ENCODE measurements around the gene TBC1D22A.

The TBC1D22A gene

DNA sequence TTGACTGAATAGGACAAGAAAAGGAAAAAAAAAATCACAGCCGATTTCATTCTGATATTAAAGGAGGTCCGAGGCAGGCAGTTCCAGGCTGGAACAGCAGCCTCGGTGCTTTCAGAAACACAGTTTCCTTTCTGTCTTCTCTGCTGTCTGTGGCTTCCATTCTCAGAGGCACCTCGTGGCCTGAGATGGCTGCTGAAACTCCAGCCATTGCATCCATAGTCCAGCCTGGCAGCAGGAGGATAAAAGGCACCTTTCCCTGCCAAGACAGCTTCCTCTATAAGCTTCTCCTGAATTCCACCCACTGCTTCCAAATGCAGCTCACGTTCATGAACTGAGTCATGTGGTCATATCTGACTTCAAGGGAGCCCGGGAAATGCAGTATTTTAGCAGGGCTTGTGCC, 390.5 kb downstream of the TBC1D22A start:
- DNase-seq (ENCODE audit: low read depth, low spot score): no peak

DNA sequence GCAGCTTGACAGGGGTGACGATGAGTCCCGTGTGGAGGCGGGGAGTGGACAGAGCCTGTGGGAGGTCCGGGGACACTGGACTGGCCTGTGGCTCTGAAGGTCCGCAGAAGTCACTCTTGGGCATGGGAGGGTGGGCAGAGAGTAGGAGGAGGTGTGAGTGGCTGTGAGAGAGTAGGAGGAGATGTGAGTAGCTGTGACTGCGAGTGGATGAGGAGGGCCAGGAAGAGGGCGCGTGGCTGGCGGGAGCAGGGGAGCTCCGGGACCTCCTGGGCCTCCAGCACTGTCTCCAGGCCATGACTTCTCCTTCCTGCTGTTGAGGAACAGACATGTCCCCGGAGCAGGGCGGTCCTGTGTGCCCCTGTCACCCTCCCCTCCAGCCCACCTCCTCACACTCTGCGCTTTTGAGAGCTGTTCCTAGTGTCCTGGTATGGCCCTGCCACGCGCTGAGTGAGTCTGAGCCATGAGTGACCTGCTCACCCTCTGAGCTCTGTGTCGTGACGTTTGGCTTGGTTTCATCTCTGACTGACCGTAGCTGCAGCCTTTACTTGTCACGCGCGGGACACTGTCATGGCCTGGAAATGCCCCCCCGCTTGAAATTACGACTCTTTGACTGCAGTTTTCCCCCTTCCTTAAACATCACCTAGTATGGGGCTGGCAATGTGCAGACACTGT, 391.5 kb downstream of the TBC1D22A start:
- DNase-seq (ENCODE audit: low read depth, low spot score): no peak

DNA sequence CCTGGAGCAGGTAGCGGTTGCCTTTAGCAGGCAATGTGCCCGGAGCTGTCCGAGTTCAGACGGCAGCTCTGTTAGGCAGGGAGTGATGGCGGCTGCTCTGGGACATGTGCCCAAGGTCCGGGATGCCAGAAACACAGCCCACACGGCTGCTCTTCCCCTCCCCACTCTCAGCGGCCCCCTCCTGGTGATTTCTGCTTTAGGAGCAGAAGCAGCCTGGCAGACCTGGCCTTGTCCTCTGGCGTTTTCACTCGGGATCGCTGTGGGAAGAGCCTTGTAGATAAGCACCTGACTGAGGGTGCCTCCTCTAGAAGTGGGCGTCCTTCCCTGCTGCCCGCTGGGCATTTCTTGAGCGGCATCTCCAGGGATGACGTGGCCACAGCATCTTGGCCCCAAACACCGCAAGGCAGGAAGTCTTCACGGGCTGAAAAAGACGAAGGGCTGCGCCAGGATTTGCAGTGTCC, 392.2 kb downstream of the TBC1D22A start:
- no peak for DNase-seq (ENCODE audit: low read depth, low spot score)

DNA sequence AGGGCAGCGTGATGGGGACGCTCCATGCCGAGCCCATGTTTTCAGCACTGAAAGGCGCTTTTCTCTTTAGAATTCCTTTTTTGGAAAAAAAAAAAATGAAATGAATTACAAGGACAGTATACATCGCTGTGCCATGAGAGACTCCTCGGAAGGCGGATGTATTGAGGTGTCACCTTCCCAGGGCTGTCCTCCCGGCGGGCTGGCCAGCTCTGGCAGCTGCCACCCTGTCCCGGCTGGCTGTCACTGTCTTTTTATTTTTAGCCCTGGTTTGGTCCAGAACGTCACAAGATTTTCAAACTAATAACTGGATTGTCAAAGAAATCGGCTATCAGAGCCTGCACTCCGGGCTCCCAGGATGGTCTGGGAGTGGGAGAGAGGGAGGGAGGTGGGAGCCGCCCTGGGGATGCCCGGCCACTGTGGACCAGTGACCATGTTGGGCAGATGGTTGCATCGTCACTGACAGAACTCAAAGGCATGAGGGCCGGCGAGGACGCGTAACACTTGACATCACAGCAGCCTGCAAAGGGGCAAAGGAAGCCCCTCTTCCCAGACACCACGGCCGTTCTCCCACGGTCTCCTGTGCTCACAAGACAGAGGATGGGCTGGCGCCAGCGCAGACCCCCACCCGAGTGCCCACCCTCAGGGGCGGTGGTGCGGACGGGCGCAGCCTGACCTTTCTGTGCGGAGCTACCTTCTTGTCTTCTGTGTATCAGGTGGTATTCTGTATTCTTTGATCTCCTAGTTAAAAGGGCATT, 392.9 kb downstream of the TBC1D22A start:
- no peak for DNase-seq (ENCODE audit: low read depth, low spot score)

DNA sequence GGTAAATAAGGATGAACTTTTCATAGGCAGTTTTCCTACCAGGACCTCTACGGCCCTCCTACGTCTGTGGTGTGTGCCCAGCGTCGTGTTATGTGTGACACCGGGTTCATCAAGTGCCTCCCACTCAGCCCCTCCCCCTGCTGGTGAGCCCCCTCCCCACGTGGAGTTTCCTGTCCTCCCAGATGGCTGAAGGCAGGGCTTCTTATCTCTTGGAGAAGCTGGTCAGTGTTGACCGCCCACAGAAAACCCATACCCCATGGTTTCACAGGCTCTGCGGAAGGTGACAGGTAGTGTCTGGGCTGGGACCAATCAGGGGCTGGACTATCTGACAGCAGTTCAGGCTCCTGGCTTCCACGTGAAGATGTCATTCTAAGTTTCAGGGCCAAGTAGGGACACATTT, 393.5 kb downstream of the TBC1D22A start:
- no peak for DNase-seq (ENCODE audit: low read depth, low spot score)

DNA sequence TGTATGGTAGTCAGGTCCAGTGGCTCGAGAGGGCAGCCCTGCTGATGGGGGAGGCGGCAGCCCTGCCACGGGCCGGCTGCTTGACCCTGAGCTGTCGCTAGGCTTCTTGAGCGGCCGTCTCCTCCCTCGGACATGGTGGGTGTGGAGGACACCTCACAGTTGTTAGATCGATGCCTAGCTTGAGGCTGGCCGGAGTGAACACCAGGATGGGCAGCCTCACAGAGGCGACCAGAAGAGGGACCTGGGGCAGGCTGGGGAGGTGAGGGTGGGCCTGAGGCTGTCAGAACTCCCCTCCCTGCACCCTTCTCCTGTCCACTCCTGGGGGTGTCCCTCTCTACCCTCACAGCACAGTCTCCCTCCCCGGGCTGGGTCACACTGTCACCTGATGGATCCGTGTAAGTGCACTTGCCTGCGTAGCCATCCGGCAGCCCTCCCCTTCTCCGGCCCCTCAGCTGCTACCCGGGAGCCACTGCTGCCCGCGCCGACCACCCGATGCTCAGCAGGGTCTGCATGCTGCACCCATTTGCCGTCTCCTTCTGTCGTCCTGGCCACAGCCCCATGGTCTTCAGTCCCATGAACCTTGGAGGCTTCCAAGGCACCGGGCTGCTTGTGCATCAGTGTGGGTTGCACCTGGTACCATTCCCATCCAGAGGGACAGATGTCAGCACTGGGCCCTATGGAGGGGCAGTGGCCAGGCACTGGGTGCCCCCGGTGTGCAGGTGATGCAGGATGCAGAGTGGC, 394.1 kb downstream of the TBC1D22A start:
- no peak for DNase-seq (ENCODE audit: low read depth, low spot score)

DNA sequence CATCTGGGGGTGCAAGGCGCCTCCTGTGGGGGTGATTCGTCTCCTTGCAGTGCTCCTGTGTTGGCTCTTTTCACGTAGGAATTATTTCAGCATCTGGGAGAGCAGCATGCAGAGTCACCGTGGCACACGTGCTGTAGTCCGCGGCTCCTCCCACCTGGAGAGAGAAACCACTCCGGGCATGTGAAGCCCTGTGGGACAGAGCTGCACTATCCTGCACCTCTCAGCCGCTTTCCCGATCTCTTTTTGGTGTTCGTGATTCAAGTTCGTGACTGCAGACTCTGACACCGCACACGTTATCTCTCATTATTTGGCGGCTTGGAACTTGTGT, 394.6 kb downstream of the TBC1D22A start:
- DNase-seq (ENCODE audit: low read depth, low spot score): no peak

DNA sequence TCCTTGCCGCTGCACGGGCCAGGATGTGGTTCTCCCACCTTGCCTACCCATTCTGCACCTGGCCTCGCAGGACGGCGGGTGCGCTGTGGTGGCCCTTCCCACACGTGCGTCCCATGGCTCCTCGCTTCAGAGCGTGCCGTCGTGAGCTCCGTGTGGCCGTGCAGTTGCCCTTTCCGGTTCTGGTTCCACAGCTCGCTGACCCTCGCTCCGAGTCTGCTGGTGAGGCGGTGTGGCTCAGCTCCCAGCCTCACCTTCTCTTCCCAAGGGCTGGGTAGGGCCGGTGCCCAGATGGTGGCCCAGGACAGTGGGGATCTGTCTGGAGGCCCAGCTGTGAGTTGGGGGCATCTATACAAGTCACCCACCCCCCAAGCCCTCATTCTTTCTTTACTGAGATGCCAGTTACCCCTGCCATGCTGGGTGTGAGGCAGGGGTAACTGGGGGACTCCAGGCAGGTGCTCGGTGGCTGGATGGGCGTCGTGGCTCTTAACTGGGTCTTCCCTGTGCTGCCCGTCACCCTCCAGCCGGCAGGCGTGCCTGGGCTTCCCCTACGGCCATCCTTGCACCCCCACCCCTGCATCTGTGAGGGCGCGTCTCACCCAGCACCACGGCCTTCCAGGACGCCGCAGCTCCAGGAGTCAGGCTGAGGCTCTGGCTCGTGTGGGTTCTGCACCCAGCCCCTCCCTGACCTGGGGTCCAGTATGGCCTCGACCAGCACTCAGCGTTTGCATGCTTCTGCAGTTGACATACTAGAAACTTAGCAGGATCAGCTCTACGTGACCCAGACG, 395.2 kb downstream of the TBC1D22A start:
- DNase-seq (ENCODE audit: low read depth, low spot score): no peak

DNA sequence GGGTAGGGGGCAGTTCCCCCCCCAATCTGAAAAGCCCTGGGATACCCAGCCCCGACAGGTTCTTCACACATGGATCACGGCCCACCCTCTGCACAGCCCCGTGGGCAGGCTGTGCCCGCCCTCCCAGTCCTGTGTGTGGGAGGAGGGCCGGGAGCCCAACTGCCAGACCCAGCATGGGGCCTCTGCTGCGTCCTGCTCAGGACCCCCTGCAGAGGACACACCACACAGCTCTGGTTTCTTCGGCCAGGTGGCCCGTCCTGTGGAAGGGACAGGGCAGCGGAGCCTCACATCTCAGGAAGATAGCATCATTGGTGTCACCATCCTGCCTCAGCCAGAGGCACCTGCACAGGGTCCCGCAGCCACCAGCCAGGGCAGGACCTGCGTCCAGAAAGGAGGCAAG, 396.0 kb downstream of the TBC1D22A start:
- no peak for DNase-seq (ENCODE audit: low read depth, low spot score)

DNA sequence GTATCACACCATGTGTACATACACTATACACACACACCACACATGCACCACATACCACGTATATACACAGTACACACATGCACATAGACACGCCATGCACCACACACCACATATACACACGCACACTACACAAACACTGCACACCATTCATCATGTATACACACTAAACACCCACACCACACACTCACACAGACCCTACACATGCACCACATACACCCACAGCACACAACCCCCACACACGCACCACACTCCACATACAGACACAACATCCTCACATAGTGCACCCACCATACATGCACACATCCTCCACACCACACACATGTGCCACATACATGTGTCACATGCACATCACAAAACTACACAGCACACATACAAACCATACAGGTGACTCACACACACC, 397.1 kb downstream of the TBC1D22A start:
- no peak for DNase-seq (ENCODE audit: low read depth, low spot score)

DNA sequence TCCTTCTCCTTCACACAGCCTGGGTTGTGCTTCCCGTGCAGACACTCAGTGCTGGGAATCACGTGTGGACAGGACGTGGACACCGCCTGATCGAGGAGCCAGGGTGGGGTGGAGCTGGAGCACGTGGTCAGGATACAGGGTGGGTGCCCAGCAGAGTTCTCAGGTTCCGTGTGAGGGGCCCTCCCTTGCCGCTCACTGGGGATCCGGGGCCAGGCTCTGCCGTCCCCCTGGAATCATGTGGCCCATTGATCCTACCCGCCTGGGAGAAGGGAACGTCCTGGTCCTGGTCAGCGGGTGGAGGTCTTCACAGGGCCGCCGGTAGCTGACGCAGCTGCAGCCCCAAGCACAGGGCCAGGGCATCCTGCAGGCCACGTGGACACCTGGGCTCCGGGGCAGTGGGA, 397.7 kb downstream of the TBC1D22A start:
- no peak for DNase-seq (ENCODE audit: low read depth, low spot score)

DNA sequence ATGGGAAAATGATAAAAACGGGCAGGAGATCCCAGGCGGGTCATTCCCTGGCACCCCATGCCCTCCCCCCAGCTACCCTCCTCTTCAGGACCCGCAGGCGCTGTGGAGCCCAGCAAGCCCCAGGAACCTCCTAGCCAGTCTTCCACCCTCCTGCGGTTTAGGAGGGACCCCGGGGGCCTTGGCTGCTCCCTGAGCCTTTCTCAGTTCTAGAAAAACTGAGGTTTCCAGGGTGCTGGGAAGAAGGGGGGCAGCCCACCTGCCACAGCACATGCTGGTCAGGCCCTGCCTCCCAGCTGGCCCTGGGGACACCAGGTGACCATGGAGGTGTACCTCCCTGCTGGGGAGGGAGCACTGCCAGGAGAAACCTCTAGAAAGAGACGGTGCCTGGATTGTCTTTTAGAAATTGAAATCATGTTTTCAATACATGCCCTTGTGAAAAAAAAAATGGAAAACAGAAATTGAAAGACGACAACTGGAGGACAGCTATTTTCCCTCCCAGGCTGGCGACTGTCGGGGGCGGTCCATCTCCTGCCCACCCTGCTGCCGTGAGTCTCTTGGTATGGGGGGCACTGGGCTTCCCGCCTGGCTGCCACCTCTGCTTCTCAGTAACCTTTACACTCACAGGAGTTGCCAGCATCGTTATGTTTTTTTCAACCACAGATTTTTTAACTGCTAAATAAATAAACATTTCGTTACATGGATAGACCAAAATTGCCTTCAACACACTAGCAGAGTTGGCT, 398.5 kb downstream of the TBC1D22A start:
- no peak for DNase-seq (ENCODE audit: low read depth, low spot score)

DNA sequence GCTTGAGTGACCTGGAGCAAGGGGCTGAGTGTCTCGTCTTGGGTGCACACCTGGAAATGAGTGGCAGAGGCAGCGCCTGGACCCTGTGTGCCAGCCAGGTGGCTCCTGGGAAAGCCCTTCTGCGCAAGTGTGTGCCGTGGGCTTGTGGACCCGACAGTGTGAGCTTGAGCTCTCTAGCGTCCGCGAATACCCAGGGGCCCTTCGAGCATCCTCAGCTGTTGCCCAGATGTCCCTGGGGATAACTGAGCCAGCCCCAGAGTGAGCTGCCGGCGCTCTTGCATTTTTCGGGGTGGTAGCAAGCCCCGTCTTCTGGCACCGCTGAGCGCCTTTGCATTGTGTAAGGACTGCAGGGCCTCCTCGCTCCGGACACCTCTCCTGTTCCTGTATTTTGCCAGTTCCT, 399.2 kb downstream of the TBC1D22A start:
- no peak for DNase-seq (ENCODE audit: low read depth, low spot score)

DNA sequence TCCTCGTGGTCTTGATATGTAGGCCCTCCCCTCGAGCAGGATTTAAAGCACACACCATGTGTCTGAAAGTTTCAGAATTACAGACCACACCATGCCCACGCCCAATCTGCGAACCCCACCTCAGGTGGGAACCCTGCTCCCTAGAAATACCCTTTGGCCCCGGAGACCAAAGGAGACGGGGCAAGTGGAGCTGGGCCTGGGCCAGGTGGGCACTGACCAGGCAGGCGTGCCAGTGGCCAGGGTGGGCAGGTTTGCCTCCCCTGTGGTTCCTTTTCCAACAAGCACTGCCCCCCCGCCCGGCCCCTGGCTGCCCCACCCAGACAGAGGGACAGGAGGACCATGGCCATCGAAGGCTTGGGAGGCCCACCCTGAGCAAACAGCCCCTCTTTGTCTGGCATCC, 400.4 kb downstream of the TBC1D22A start:
- no peak for DNase-seq (ENCODE audit: low read depth, low spot score)

DNA sequence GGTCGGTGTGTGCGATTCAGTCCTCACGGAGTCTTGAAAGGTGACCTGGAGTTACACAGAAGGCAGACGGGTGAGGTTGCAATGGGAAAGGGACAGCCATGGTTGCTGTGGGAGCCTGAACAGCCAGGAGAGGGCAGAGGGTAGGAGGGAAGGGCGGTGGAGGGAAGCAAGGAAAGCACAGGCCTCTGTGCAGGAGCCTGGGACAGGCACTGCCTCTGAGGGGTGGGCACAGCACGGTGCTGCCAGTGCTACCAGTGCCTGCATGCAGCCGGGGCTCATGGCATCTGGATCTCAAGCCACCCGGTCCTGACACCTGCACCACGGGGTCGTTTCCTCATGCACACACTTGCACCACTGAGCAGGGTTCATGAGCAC, 401.0 kb downstream of the TBC1D22A start:
- no peak for DNase-seq (ENCODE audit: low read depth, low spot score)

DNA sequence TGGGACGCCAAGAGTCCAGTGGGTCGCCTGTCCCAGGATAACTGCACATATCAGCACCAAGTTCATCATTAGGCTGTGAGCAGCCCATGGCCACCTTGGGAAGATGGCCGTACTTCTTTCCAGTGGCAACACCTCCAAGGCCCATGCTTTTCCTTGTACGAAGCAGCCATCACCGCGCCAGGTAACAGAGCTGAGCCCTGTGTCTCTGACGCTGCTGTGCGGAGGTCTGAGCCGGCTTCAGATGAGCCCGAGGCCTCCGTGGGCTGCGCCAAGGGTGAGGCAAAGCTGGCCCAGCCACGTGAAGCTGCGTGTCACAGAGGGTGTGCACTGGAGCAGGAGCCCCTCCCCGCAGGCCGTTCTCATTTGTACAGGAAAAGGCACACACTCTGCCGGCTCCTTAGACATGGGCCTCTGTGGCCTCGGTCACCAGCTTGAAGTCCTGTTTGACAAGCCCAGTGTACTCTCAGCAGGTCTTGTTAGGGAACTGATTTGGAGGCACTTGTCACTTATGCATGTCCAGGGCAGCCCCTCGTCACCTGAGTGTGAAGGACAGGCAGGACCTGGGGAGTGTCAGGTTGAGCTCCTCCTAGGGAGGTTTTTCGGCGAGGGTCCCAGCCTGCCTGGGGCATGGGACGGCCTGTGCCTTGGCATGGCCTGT, 401.5 kb downstream of the TBC1D22A start:
- no peak for DNase-seq (ENCODE audit: low read depth, low spot score)

DNA sequence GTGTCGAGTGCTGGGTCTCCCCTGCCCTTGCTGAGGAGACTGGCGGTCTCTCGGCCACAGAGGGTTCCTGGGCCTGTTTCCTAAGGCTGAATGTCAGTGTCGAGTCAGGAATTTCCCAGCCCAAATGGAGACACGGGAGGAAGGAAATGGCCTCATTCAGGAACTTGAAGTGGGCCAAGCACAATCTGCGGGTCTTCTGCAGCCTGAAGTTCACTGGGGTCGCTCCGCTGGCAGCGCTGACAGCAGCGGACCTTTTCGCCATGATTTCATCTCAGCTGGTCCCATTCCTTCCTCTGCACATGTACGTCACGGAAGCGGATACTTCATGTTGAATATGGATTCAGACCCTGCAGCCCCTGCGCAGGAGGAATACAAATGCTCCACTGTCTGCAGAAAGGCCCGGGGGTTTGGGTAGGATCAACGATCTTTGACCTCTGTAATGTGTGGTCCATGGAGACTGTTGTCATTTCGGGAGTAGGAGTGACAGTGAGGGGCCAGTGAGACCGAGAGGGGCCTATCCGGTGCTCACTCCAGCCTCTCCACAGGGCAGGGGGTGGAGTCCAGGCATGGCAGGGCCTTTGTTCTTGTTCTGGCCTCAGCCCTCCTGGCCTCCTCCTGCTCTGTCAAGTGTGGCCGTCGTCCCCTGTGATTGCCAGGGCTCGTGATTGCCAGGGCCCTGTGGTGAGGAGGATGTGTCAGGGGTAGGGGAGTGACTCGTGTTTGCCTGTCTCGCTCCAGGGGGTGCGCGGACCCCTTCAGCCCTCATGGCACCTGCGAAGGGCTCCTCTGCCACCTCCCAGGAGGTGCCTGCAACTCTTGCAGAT, 402.3 kb downstream of the TBC1D22A start:
- no peak for DNase-seq (ENCODE audit: low read depth, low spot score)

DNA sequence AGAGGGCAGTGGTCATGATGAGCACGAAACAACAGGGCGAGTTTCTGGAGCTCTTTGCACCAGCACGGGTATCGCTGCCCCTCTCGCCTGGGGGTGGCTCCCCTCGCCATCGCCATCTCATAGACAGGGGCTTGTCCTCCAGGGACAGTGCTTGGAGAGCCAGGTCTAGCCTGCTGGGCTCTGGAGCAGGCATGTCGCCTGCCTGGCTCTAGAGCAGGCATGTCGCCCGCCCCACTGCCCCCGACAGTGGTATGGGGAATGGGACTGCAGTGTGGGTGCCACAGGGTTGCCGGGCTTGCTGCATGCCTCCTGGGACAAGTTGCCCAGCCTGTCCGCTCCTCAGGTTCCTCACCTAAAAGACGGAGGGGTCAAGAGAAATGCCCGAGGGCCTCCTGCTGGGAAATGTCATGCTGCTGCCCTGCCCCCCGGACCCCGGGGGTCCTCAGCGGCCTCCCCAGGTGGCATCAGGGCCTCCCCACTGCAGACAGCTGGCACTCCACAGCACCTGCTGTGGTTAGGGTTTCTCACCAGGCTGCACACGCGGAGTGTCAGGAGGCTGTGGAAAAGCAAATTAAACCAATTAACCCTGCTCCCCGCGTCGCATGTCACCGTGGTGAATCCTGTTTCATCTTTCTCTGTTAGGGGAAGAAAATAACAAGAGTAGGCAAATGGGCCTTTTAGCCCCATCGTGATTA, 403.0 kb downstream of the TBC1D22A start:
- no peak for DNase-seq (ENCODE audit: low read depth, low spot score)

DNA sequence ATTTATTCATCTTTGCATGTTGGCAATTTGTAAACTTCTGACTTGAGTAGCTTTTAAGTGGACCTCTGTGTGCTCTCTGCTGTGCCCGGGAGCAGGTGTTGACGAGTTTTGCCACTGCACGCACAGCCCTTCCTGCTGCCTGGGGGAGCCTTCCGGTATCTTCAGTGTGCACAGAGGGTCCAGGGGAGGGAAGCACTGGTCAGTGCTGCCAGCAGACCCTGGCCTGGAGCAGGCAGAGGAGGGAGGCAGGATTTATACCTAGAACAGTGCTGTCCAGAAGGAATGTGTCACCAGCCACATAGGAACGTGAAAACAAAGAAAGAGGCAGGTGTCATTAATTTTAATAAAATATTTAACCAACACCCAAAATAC, 403.6 kb downstream of the TBC1D22A start:
- DNase-seq (ENCODE audit: low read depth, low spot score): no peak
